Ectodermal cell (in vitro differentiated cells): Measurements from ENCODE around the gene ZNF296.

Experiments
- H3K27ac ChIP-seq: 2 replicates; pipeline ENCODE4 v1.7.0; 2013; ENCODE audit warnings: mild to moderate bottlenecking, low read depth, low read length; ENCODE audit not compliant: insufficient read depth, poor library complexity, severe bottlenecking
- H3K27me3 ChIP-seq: 2 replicates; pipeline ENCODE4 v1.7.0; 2013; ENCODE audit warnings: mild to moderate bottlenecking, low read length; ENCODE audit not compliant: insufficient read depth, control insufficient read depth, poor library complexity, severe bottlenecking
- H3K36me3 ChIP-seq: one replicate; pipeline ENCODE4 v1.7.0; 2013; ENCODE audit warnings: low read length; ENCODE audit not compliant: control insufficient read depth, insufficient read depth
- H3K4me1 ChIP-seq: one replicate; pipeline ENCODE4 v1.7.0; 2013; ENCODE audit warnings: low read length; ENCODE audit not compliant: control insufficient read depth, insufficient read depth
- H3K4me3 ChIP-seq: 2 replicates; pipeline ENCODE4 v1.7.0; 2013; ENCODE audit warnings: low read depth, low read length, control low read depth; ENCODE audit not compliant: insufficient read depth
- H3K9me3 ChIP-seq: 2 replicates; pipeline ENCODE4 v1.7.0; 2013; ENCODE audit warnings: mild to moderate bottlenecking, low read length, moderate library complexity; ENCODE audit not compliant: control insufficient read depth
- WGBS, 2 experiments: methylation state at CpG; one replicate each; pipeline ENCODE4 v1.1.7; 2013; ENCODE audit warnings: missing lambda C conversion rate in 2 of 2; 5-methylcytosine and 5-hydroxymethylcytosine counted together

ZNF296 gene

GRCh38 chr19:45071969-45072790, 4.1 kb downstream of the ZNF296 start:
- H3K27ac ChIP-seq = no peak overlapping the region

GRCh38 chr19:45071545-45071938, 4.7 kb downstream of the ZNF296 start:
- Histone ChIP-seq H3K36me3 (peaks cover 13% of the 10 kb centered on the region), H3K4me3 (no peak overlapping the region), H3K9me3 (no peaks in the 10 kb centered on the region), H3K4me1 (peaks cover 18% of the 10 kb centered on the region), H3K27me3 (peaks cover 16% of the 10 kb centered on the region), H3K27ac (no peak overlapping the region)
- 97% methylated on average over 25 of the region's 25 CpGs for WGBS, 2 experiments

More at GRCh38 chr19:45071969-45072790, 4.1 kb downstream of the ZNF296 start:
- Histone ChIP-seq H3K4me1 (peaks cover 22% of the 10 kb centered on the region), H3K36me3 (peaks cover 10% of the 10 kb centered on the region), H3K27me3 (peaks cover 22% of the 10 kb centered on the region), H3K4me3 (no peak overlapping the region), H3K9me3 (no peaks in the 10 kb centered on the region)
- 93 to 94% methylated on average over 34 of the region's 34 CpGs for WGBS, 2 experiments

GRCh38 chr19:45070861-45071544, 5.3 kb downstream of the ZNF296 start:
- peaks cover 16% of the 10 kb centered on the region for H3K4me1 ChIP-seq
- no peaks in the 10 kb centered on the region for H3K9me3 ChIP-seq
- peaks cover 10% of the 10 kb centered on the region for H3K27me3 ChIP-seq
- WGBS, 2 experiments = 95 to 96% methylated on average over 19 of the region's 19 CpGs
- H3K4me3 ChIP-seq = no peak overlapping the region
- peaks cover 13% of the 10 kb centered on the region for H3K36me3 ChIP-seq
- H3K27ac ChIP-seq = no peak overlapping the region

- H3K4me3 ChIP-seq = no peak overlapping the region
- peaks cover 10% of the 10 kb centered on the region for H3K4me1 ChIP-seq
- WGBS, 2 experiments = 96 to 97% methylated on average over 6 of the region's 6 CpGs
- no peaks in the 10 kb centered on the region for H3K9me3 ChIP-seq
- peaks cover 3% of the 10 kb centered on the region for H3K27me3 ChIP-seq
- H3K36me3 ChIP-seq = peaks cover 17% of the 10 kb centered on the region
- H3K27ac ChIP-seq = no peak overlapping the region
These were observed 6.1 kb downstream of the ZNF296 start for GRCh38 chr19:45070214-45070613.

GRCh38 chr19:45069056-45069455, 7.2 kb downstream of the ZNF296 start:
- H3K27me3 ChIP-seq = no peaks in the 10 kb centered on the region
- H3K27ac ChIP-seq = no peak overlapping the region
- H3K4me1 ChIP-seq = no peaks in the 10 kb centered on the region
- H3K4me3 ChIP-seq = no peak overlapping the region
- 76 to 77% methylated on average over 13 of the region's 13 CpGs for WGBS, 2 experiments
- H3K9me3 ChIP-seq = no peaks in the 10 kb centered on the region
- peaks cover 22% of the 10 kb centered on the region for H3K36me3 ChIP-seq

- 91 to 93% methylated on average over 7 of the region's 10 CpGs for WGBS, 2 experiments
- no peaks in the 10 kb centered on the region for H3K27me3 ChIP-seq
- no peaks in the 10 kb centered on the region for H3K9me3 ChIP-seq
- H3K4me3 ChIP-seq = no peak overlapping the region
- no peaks in the 10 kb centered on the region for H3K4me1 ChIP-seq
- H3K27ac ChIP-seq = no peak overlapping the region
- H3K36me3 ChIP-seq = peaks cover 29% of the 10 kb centered on the region
These were observed 8.2 kb downstream of the ZNF296 start for GRCh38 chr19:45068041-45068440.

GRCh38 chr19:45066921-45067661, 9.2 kb downstream of the ZNF296 start:
- H3K27me3 ChIP-seq = no peaks in the 10 kb centered on the region
- WGBS, 2 experiments = 93 to 94% methylated on average over 38 of the region's 38 CpGs
- peaks cover 35% of the 10 kb centered on the region for H3K36me3 ChIP-seq
- no peak overlapping the region for H3K27ac ChIP-seq
- no peaks in the 10 kb centered on the region for H3K4me1 ChIP-seq
- no peaks in the 10 kb centered on the region for H3K9me3 ChIP-seq
- no peak overlapping the region for H3K4me3 ChIP-seq

GRCh38 chr19:45063851-45064801, 12.2 kb downstream of the ZNF296 start:
- no peaks in the 10 kb centered on the region for H3K4me1 ChIP-seq
- WGBS, 2 experiments = 96 to 97% methylated on average over 85 of the region's 85 CpGs
- H3K4me3 ChIP-seq = no peak overlapping the region
- no peaks in the 10 kb centered on the region for H3K27me3 ChIP-seq
- no peak overlapping the region for H3K27ac ChIP-seq
- H3K36me3 ChIP-seq = peaks cover 52% of the 10 kb centered on the region
- no peaks in the 10 kb centered on the region for H3K9me3 ChIP-seq

GRCh38 chr19:45061965-45062364, 14.3 kb downstream of the ZNF296 start:
- Histone ChIP-seq H3K9me3 (no peaks in the 10 kb centered on the region), H3K36me3 (peaks cover 69% of the 10 kb centered on the region), H3K27ac (no peak overlapping the region), H3K4me1 (no peaks in the 10 kb centered on the region), H3K27me3 (no peaks in the 10 kb centered on the region), H3K4me3 (no peak overlapping the region)
- 97 to 98% methylated on average over 4 of the region's 4 CpGs for WGBS, 2 experiments
